ENCODE results near the gene CEP95.

GRCh38 chr17:64583038-64583437 lies 76.3 kb downstream of the CEP95 start:
- TF ChIP-seq CTCF (conservative IDR thresholded peaks at IDR 0.05) (no peak), EZH2 (IDR thresholded peaks at IDR 0.05; ENCODE audit: low read depth) (no peak)

All from PC-9 (cell line).